ENCODE measurements around the gene TEX9.
"Not testable (repeated sequence)": the region's sequence is repeated elsewhere in the genome, so short reads cannot be mapped to it uniquely, and the experiment has no call there.

TEX9 gene

GRCh38 chr15:56365075-56365711 is at the start of gene TEX9:
Gene TEX9 (plus strand): TSS chr15:56365426. CDS start chr15:56365451, 25 bp downstream.
- peak; percentile 53 to 55 for DNase-seq

- DNase-seq: not testable (repeated sequence)
Measured at GRCh38 chr15:56316561-56316960, 48.7 kb upstream of the TEX9 start.

GRCh38 chr15:56320316-56320715 is 44.9 kb upstream of the TEX9 start:
- no peak for DNase-seq

DNA sequence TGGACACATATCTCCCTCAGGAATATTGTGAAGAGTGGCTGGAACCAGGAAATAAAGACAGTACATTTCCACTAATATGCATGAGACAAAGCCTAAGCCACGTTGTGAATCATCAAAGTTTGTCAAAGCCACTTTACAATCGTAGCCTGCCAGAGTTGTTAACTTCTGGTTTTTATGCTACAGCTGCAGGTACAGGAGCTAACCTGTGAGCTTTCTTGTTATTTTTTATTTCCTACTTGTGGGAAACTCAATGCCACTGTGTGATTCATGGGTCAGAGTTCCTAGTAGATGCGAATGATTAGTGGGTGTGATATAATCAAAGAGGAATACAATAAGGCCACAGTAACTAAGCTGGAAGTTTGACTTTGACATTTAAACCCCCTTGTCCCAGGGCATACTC is 44.4 kb upstream of the TEX9 start:
- DNase-seq: no peak

DNA sequence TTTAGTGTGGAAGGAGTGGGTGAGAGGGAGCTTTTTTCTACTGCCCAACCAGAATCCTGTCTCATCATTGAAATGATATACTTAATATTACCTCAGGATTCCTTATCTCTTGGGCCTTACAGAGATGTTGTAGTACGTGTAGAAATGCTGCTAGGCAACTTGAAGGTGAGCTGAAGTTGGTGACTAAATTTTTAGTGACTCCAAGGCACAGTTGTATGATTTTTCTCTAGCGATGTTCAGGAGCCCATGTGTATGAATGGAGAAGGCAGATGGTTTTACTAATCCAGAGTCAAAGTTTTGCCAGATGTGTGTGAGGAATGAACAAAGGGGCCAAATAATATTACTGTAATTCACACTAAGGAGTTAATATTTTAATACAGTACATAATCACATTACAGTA is 42.8 kb upstream of the TEX9 start:
- no peak for DNase-seq

GRCh38 chr15:56323435-56323834 is 41.8 kb upstream of the TEX9 start:
- no peak for DNase-seq

DNA sequence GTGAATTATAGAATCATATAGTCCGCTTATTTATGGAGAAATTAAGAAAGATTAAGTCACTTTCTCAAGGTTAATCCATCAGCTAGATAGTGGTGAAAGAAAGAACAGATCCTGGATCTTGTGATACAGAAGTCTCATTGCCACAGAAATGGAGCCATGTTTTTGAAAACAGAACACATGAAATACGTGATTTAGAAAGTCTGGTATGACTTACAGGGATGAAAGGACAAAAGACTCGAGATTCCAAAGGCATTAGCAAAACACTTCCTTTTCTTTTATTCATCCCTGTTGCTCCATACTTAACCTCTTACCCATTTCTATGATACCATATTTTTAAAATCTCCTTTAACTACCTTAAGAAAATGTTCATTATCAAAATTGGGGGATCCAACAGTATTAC is 40.0 kb upstream of the TEX9 start:
- no peak for DNase-seq

DNA sequence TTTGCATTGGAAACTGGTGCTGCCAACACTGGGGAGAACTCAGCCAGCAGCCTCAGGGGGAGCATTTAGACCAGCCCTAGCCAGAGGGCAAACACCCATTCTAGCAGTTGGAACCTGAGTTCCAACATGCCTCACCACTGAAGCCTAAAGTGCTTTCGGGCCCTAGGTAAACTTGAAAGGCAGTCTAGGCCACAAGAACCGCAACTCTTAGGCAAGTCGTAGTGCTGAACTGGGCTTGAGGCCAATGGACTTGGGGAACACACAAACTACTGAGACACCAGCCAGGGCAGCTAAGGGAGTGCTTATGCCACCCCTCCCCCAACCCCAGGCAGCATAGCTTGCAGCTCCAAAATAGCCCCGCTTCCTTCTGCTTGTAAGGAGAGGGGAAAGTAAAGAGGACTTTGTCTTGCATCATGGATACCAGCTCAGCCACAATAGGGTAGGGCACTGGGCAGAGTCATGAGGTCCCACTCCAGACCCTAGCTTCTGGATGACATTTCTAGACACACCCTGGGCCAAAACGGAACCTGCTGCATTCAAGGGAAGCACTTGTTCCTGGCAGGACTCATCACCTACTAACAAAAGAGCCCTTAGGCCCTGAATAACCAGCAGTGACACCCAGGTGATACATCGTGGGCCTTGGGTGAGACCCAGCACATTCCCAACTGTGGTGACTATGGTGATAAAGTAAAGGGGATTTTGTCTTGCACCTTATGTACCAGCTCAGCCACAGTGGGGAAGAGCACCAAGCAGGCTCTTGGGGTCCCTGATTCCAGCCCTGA is 37.3 kb upstream of the TEX9 start:
- DNase-seq: no peak

DNA sequence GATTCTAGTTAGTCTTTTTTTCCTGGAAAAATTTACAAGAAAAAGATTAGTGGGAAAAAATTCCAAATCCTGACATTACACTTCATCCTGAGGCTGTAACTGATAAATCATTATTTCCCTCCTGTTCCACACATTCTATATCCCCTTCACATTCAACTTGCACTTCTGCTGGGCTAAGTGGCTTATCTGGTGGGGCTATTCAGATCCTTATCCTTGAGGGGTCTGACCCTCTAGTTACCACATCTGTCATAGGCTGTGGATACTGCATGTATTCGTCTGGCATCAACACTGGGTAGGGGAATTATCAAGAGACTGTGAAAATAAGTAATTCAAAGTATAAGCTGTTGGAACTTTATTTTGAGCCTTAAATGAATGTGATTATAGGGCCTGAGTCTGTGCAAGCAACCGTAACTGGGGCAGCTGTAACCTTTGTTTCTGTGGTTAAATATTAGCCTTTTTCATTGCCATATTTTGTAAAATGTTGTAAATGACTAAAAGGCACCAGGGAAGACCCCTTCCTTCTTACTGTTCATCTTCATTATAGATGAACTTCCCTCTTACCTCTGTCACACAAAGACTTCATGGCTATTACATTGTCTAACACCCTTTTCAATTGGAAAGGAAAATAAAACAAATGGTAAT is 28.0 kb upstream of the TEX9 start:
- no peak for DNase-seq

- no peak for DNase-seq
Measured at GRCh38 chr15:56339594-56339993, 25.6 kb upstream of the TEX9 start.

DNA sequence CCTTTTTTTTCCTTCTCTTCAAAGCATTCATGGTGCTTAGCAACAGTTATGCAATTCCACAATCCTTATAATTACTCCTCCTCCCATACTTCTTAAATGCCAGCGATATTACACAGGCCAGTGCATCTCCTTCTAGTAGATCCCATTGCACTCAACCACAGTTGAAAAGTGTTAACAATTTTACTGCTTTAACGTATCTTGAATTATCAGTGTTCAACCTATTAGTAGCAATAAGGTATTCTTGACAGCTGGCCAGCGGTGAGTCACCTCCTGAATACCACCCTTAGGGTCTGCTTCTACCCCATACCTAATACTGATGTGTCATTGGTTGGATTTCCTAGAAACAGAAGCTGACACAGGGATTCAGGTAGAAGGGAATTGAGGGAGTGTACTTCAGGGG is 24.0 kb upstream of the TEX9 start:
- DNase-seq: no peak

- no peak for DNase-seq
Measured at GRCh38 chr15:56342653-56343052, 22.6 kb upstream of the TEX9 start.

- DNase-seq: no peak
Measured at GRCh38 chr15:56343879-56344278, 21.3 kb upstream of the TEX9 start.

DNA sequence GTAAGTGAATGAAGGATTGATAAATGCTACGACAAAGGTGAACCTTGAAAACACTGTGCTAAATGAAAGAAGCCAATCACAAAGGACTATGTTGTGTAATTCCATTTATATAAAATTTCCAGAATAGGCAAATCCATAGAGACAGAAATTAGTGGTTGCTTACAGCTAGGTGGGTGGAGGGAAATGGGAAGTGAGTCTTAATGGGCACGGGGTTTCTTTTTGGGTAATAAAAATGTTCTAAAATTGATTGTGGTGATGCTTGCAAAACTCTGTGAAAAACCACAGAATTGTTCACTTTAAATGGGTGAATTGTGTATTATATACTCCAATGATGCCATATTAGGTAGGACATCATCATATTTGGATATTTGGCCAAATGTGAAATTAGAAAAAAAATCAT is 20.9 kb upstream of the TEX9 start:
- no peak for DNase-seq

DNA sequence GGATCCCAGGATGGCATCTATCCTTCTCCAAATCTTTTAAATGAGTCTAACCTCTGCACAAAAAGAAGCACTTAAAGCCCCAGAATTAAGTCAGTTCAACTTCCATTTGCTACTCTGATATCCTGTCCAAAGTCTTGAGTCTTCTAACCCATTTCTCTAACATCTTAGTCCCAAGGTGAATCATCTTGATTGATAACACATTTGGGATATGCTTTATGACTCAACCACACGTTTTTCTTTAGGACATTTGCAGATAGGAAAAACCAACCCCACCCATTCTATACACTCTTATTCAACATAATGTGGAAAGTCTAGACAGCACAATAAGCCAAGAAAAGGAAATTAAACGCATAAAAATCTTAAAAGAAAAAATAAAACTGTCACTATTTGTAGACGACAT is 18.8 kb upstream of the TEX9 start:
- DNase-seq: no peak

DNA sequence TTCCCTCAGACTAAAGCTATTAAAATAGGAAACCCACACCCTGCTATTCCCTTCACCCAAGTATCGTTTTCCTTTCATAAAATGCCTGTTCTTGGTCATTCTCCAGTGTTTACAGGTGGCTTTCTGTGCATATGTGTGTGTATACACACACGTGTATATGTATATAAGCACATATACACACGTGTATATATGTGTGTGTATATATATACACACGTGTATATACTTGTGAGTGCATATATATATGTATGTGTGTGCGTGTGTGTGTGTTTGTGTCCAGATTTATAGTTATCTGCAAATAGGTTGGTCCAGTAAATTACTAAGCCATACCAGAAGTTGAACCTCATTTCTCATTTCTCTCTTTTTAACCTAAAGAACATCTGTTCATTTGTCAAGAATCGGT is 15.7 kb upstream of the TEX9 start:
- DNase-seq: no peak

DNA sequence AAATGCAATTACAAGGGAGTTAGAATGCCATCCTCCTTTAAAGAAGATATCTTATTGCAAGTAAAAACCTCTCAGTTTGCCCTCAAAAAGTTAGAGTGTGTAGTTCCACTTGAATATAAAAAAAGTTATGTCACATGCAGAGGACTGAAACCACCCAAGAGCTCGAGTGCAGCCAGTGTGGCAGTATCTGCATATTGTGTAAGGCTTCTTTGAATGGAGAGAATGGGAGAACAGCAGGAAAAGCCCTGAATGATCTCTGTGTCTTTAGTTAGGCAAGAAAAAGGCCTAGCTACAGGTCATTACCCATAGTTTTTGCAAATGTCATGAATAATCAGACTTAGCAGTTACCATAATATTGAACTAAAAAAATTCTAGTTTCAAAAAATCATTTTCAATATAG is 13.9 kb upstream of the TEX9 start:
- no peak for DNase-seq

GRCh38 chr15:56351957-56352506 is 13.2 kb upstream of the TEX9 start:
- DNase-seq: no peak

- DNase-seq: no peak
Measured at GRCh38 chr15:56353119-56353518, 12.1 kb upstream of the TEX9 start.

- DNase-seq: no peak
Measured at GRCh38 chr15:56353740-56354139, 11.5 kb upstream of the TEX9 start.

DNA sequence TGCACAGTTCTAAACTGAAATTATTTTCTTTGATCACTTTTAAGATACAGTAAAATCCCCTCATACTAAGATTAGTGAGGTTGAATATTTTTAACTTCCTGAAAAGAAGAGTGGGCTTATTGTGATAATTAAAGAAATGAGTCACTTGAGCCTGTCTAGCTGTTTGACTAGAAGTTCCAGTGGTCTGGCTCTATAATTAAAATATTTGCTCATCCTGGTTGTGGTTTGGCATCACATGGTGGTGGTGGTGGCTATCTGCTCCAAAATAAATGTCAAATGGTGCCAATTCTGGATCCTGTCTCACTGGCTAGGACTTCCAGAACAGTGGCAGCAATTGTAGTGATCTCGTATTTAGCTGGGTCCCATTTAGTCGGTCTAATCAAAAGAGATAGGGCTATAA is 8.6 kb upstream of the TEX9 start:
- no peak for DNase-seq

DNA sequence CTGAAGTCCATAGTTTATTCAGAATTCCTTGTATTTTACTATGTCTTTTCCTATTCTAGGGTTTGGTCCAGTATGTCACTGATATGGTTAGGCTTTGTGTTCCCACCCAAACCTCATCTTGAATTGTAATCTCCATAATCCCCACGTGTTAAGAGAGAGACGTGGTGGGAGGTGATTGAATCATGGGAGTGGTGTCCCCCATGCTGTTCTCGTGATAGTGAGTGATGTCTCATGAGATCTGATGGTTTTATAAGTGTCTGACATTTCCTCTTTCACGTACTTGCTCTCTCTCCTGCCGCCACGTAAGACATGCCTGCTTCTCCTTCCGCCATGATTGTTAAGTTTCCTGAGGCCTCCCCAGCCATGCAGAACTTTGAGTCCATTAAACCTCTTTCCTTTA is 6.6 kb upstream of the TEX9 start:
- DNase-seq: no peak

- no peak for DNase-seq
Measured at GRCh38 chr15:56361987-56362386, 3.2 kb upstream of the TEX9 start.

DNA sequence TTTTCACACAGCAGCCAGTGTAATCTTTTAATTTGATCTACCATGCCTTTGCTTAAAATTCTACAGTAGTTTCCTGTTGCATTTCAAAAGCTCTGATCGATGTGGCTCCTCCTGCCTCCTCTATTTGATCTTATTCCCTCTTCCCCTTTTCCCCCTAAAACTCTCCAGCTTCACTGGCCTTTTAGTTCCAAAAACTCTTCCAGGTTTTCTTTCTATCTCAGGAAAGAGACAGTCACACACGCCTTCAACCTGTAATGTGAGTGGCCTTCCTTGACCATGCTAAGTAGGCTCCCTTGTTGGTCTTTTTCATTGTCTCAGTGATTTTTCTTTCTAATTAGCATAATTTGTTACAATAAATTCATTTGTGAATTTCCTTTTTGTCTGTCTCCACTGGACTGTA is 985 bp downstream of the TEX9 start:
- DNase-seq: no peak
